ENCODE results near the gene PAK5.

The PAK5 gene

GRCh38 chr20:9517297-9518162 lies 321.3 kb downstream of the PAK5 start:
- no peak for DNase-seq (ENCODE audit: low spot score)

- DNase-seq (ENCODE audit: low spot score), result no peak
Measured at GRCh38 chr20:9516234-9516871, 322.5 kb downstream of the PAK5 start.

- DNase-seq (ENCODE audit: low spot score), result no peak
Measured at GRCh38 chr20:9515741-9516233, 323.1 kb downstream of the PAK5 start.

- no peak for DNase-seq (ENCODE audit: low spot score)
Measured at GRCh38 chr20:9515214-9515585, 323.7 kb downstream of the PAK5 start.

- peak; percentile 49 for DNase-seq (ENCODE audit: low spot score)
Measured at GRCh38 chr20:9514461-9515213, 324.2 kb downstream of the PAK5 start, which contains the start of gene LAMP5. LAMP5 (plus strand) TSS chr20:9514590; CDS start chr20:9514853, 263 bp downstream.

- DNase-seq (ENCODE audit: low spot score), result no peak
Measured at GRCh38 chr20:9514072-9514460, 324.8 kb downstream of the PAK5 start.

- no peak for DNase-seq (ENCODE audit: low spot score)
Measured at GRCh38 chr20:9510911-9511310, 328.0 kb downstream of the PAK5 start.

GRCh38 chr20:9509246-9509645 lies 329.6 kb downstream of the PAK5 start:
- DNase-seq (ENCODE audit: low spot score), result no peak

GRCh38 chr20:9508696-9509178 lies 330.1 kb downstream of the PAK5 start:
- DNase-seq (ENCODE audit: low spot score), result no peak

GRCh38 chr20:9508240-9508661 lies 330.6 kb downstream of the PAK5 start:
- DNase-seq (ENCODE audit: low spot score), result no peak

GRCh38 chr20:9507544-9508239 lies 331.2 kb downstream of the PAK5 start:
- DNase-seq (ENCODE audit: low spot score), result no peak

- no peak for DNase-seq (ENCODE audit: low spot score)
Measured at GRCh38 chr20:9506964-9507369, 331.9 kb downstream of the PAK5 start.

GRCh38 chr20:9506280-9506821 lies 332.5 kb downstream of the PAK5 start:
- no peak for DNase-seq (ENCODE audit: low spot score)

GRCh38 chr20:9503526-9504245 lies 335.2 kb downstream of the PAK5 start:
- no peak for DNase-seq (ENCODE audit: low spot score)

GRCh38 chr20:9501473-9501872 lies 337.4 kb downstream of the PAK5 start:
- no peak for DNase-seq (ENCODE audit: low spot score)

GRCh38 chr20:9500121-9500520 lies 338.8 kb downstream of the PAK5 start:
- no peak for DNase-seq (ENCODE audit: low spot score)

GRCh38 chr20:9499126-9499899 lies 339.6 kb downstream of the PAK5 start:
- no peak for DNase-seq (ENCODE audit: low spot score)

- DNase-seq (ENCODE audit: low spot score), result no peak
Measured at GRCh38 chr20:9498322-9498721, 340.6 kb downstream of the PAK5 start.

GRCh38 chr20:9496155-9496554 lies 342.7 kb downstream of the PAK5 start:
- no peak for DNase-seq (ENCODE audit: low spot score)

GRCh38 chr20:9495701-9496100 lies 343.2 kb downstream of the PAK5 start:
- DNase-seq (ENCODE audit: low spot score), result no peak
